ENCODE results near the gene EDN3. TPM values are rescaled to one million over a fixed set of nuclear protein-coding genes. Genes with fewer than 3 reads are reported as not detected.

The EDN3 gene
- polyA plus RNA-seq, 1 donor (not counting 4 experiments of a cell fraction or from before 2014, with no cell fraction given) = not detected

DNA sequence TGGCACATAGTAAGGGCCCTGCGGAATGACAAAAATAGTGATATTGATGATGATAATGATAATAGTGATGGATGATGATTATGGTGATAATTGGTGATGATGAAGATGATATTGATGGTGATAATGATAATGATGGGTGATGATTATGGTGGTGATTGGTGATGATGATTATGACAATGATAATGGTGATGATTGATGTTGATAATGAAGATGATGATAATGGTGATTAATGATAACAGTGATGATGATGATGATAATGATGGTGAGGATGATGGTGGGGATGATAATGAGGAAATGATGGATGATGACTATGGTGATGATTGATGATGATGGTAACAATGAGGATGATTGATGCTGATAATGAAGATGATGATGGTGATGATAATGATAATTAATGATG lies 48.9 kb downstream of the EDN3 start:
- no peaks in the 10 kb centered on the region for H3K79me2 ChIP-seq (ENCODE audit: control insufficient read depth, insufficient read depth, low read length)
- H3K4me3 ChIP-seq (ENCODE audit: control insufficient read depth in 2 of 3, extremely low read depth in 1 of 3, insufficient read depth in 2 of 3, low read depth in 1 of 3, low read length in 3 of 3) = no peak overlapping the region
- no peaks in the 10 kb centered on the region for H3K27me3 ChIP-seq (ENCODE audit: control insufficient read depth, extremely low read depth, insufficient read depth, low read length)
- DNase-seq (ENCODE audit: low read depth, low spot score) = no peak
- H3K9me3 ChIP-seq (ENCODE audit: control insufficient read depth, low read depth, low read length) = no peaks in the 10 kb centered on the region
- no peak overlapping the region for H3K9ac ChIP-seq (ENCODE audit: control insufficient read depth, extremely low read depth, insufficient read depth, low read length)
- dilution Hi-C loops (cut with MboI; ENCODE audit: extremely low pct_ligation_motif_present, low sequenced_read_pairs) = no loop called here
- no peak overlapping the region for H3K27ac ChIP-seq (ENCODE audit: control insufficient read depth, insufficient read depth, low read length)
- no peaks in the 10 kb centered on the region for H4K20me1 ChIP-seq (ENCODE audit: control insufficient read depth, extremely low read depth, insufficient read depth, low read length)
- H3K4me1 ChIP-seq (ENCODE audit: control insufficient read depth, extremely low read depth, insufficient read depth, low read length) = no peaks in the 10 kb centered on the region
- H2AFZ ChIP-seq (ENCODE audit: control insufficient read depth, low read length) = no peak overlapping the region
- FAIRE-seq = no peak
- H3K36me3 ChIP-seq (ENCODE audit: control insufficient read depth in 2 of 2, extremely low read depth in 1 of 2, insufficient read depth in 2 of 2, low read length in 2 of 2) = no peaks in the 10 kb centered on the region
- H3K9me1 ChIP-seq (ENCODE audit: control insufficient read depth, extremely low read depth, insufficient read depth, low read length) = no peaks in the 10 kb centered on the region
- TF ChIP-seq, protein P1, sequence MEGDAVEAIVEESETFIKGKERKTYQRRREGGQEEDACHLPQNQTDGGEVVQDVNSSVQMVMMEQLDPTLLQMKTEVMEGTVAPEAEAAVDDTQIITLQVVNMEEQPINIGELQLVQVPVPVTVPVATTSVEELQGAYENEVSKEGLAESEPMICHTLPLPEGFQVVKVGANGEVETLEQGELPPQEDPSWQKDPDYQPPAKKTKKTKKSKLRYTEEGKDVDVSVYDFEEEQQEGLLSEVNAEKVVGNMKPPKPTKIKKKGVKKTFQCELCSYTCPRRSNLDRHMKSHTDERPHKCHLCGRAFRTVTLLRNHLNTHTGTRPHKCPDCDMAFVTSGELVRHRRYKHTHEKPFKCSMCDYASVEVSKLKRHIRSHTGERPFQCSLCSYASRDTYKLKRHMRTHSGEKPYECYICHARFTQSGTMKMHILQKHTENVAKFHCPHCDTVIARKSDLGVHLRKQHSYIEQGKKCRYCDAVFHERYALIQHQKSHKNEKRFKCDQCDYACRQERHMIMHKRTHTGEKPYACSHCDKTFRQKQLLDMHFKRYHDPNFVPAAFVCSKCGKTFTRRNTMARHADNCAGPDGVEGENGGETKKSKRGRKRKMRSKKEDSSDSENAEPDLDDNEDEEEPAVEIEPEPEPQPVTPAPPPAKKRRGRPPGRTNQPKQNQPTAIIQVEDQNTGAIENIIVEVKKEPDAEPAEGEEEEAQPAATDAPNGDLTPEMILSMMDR (optimal IDR thresholded peaks at IDR 0.05 in 1 of 3, IDR thresholded peaks at IDR 0.05 in 1 of 3, conservative IDR thresholded peaks at IDR 0.05 in 1 of 3; ENCODE audit: extremely low read depth in 1 of 3, insufficient read depth in 2 of 3, low read length in 3 of 3) = no peak
- no peak for TF ChIP-seq EZH2 (IDR thresholded peaks at IDR 0.05; ENCODE audit: low read length)
- no peak overlapping the region for H3K4me2 ChIP-seq (ENCODE audit: control insufficient read depth, extremely low read depth, insufficient read depth, low read depth, low read length)

DNA sequence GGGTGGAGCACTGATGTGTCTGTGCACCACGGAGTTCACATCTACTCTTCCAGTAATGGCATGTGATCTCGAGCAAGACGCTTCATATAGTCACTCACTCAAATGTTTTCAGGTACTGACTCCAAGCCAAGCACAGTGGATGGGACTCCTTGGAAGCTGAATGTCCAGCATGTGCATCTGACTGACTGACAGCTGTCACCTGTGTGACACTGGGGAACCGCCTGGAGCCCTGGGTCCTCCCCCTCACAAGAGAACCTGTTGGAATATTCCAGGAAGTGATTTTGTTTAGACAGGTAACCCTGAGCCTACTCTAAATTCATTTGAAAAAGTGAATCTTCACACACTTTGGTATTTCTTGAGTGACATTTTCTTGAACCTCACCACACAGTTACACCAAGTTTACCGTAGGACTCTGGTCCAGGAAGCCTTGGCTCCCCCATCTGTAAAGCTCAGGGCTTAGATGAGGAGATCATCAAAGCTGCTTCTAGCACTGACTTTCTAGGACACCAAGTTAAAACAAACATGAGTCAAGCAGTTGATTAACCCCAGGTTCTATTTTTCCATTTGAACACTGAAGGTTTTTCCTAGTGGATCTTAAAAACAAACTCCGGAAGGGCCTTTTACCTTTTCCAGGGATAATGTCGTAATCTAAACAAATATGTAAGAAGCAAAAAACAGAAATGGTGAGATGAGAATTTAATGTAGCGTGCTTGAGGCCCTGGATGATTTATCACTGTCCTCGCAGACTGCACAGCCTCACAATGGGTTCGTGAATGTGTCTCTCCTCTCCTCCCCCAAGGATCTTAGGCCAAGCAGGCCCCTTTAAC lies 50.1 kb downstream of the EDN3 start:
- TF ChIP-seq EZH2 (IDR thresholded peaks at IDR 0.05; ENCODE audit: low read length) = no peak
- TF ChIP-seq, protein P1 (optimal IDR thresholded peaks at IDR 0.05 in 1 of 3, IDR thresholded peaks at IDR 0.05 in 1 of 3, conservative IDR thresholded peaks at IDR 0.05 in 1 of 3; ENCODE audit: extremely low read depth in 1 of 3, insufficient read depth in 2 of 3, low read length in 3 of 3) = no peak

More for the DNA sequence above, 50.1 kb downstream of the EDN3 start:
- no peak for FAIRE-seq
- Histone ChIP-seq H3K79me2 (ENCODE audit: control insufficient read depth, insufficient read depth, low read length) (no peaks in the 10 kb centered on the region), H3K9ac (ENCODE audit: control insufficient read depth, extremely low read depth, insufficient read depth, low read length) (no peak overlapping the region), H2AFZ (ENCODE audit: control insufficient read depth, low read length) (no peak overlapping the region), H3K9me3 (ENCODE audit: control insufficient read depth, low read depth, low read length) (no peaks in the 10 kb centered on the region), H3K4me2 (ENCODE audit: control insufficient read depth, extremely low read depth, insufficient read depth, low read depth, low read length) (no peak overlapping the region), H3K27ac (ENCODE audit: control insufficient read depth, insufficient read depth, low read length) (no peak overlapping the region), H3K4me1 (ENCODE audit: control insufficient read depth, extremely low read depth, insufficient read depth, low read length) (no peaks in the 10 kb centered on the region), H3K27me3 (ENCODE audit: control insufficient read depth, extremely low read depth, insufficient read depth, low read length) (no peaks in the 10 kb centered on the region), H3K36me3 (ENCODE audit: control insufficient read depth in 2 of 2, extremely low read depth in 1 of 2, insufficient read depth in 2 of 2, low read length in 2 of 2) (no peaks in the 10 kb centered on the region), H3K4me3 (ENCODE audit: control insufficient read depth in 2 of 3, extremely low read depth in 1 of 3, insufficient read depth in 2 of 3, low read depth in 1 of 3, low read length in 3 of 3) (no peak overlapping the region), H4K20me1 (ENCODE audit: control insufficient read depth, extremely low read depth, insufficient read depth, low read length) (no peaks in the 10 kb centered on the region), H3K9me1 (ENCODE audit: control insufficient read depth, extremely low read depth, insufficient read depth, low read length) (no peaks in the 10 kb centered on the region)
- DNase-seq (ENCODE audit: low read depth, low spot score) = no peak
- dilution Hi-C loops (cut with MboI; ENCODE audit: extremely low pct_ligation_motif_present, low sequenced_read_pairs) = no loop called here

Data from keratinocyte (primary cell).